ENCODE measurements around the gene SZRD1.

The SZRD1 gene

GRCh38 chr1:16397120-16397519 is 30.1 kb downstream of the SZRD1 start:
- no peak for DNase-seq

GRCh38 chr1:16398371-16398953 is 31.4 kb downstream of the SZRD1 start:
- DNase-seq = no peak

GRCh38 chr1:16402742-16403141 is 35.7 kb downstream of the SZRD1 start:
- DNase-seq = no peak

GRCh38 chr1:16405441-16405840 is 38.4 kb downstream of the SZRD1 start:
- DNase-seq = no peak

GRCh38 chr1:16406868-16407267 is 39.8 kb downstream of the SZRD1 start:
- DNase-seq = no peak

GRCh38 chr1:16409536-16410152 is 42.6 kb downstream of the SZRD1 start:
- DNase-seq = no peak

- DNase-seq = no peak
Observed at GRCh38 chr1:16410803-16411202, 43.8 kb downstream of the SZRD1 start.

- DNase-seq = no peak
Observed at GRCh38 chr1:16413191-16413590, 46.1 kb downstream of the SZRD1 start.

- DNase-seq = no peak
Observed at GRCh38 chr1:16418823-16419425, 51.9 kb downstream of the SZRD1 start.

GRCh38 chr1:16420424-16421118 is 53.5 kb downstream of the SZRD1 start:
- no peak for DNase-seq

GRCh38 chr1:16421201-16421600 is 54.2 kb downstream of the SZRD1 start:
- DNase-seq = no peak

GRCh38 chr1:16422041-16422440 is 55.0 kb downstream of the SZRD1 start:
- DNase-seq = no peak

GRCh38 chr1:16425125-16426025 is 58.3 kb downstream of the SZRD1 start:
- DNase-seq = no peak

GRCh38 chr1:16430606-16431005 is 63.6 kb downstream of the SZRD1 start:
- DNase-seq = peak; percentile 14

- DNase-seq = no peak
Observed at GRCh38 chr1:16433030-16433429, 66.0 kb downstream of the SZRD1 start.

GRCh38 chr1:16434007-16434406 is 67.0 kb downstream of the SZRD1 start:
- no peak for DNase-seq

GRCh38 chr1:16434501-16434900 is 67.5 kb downstream of the SZRD1 start:
- DNase-seq = peak; percentile 55

- DNase-seq = no peak
Observed at GRCh38 chr1:16436946-16437474, 70.0 kb downstream of the SZRD1 start, which contains the start of gene SPATA21. Gene SPATA21, minus strand, starts transcription at chr1:16437424. Its CDS starts 6,053 bp downstream, at chr1:16431371.

GRCh38 chr1:16438516-16438915 is 71.5 kb downstream of the SZRD1 start:
- DNase-seq = no peak

- DNase-seq = no peak
Observed at GRCh38 chr1:16438924-16439323, 71.9 kb downstream of the SZRD1 start.

GRCh38 chr1:16440131-16440469 is 73.1 kb downstream of the SZRD1 start:
- DNase-seq = no peak

Measured in fibroblast of skin of scalp (primary cell).